Nephron progenitor cell (in vitro differentiated cells): ENCODE data around the gene SLC39A7.

Experiments used
- DNase-seq: peaks from one replicate; pipeline ENCODE4 v3.0.0; 2021
- H3K27ac Mint-ChIP-seq: 2 replicates; pipeline ENCODE4 v1.8.0; 2021; ENCODE audit warnings: mild to moderate bottlenecking, moderate library complexity, mixed read lengths
- H3K27me3 Mint-ChIP-seq: 2 replicates; pipeline ENCODE4 v1.8.0; 2021; ENCODE audit warnings: mild to moderate bottlenecking, low read depth, mixed read lengths; ENCODE audit not compliant: poor library complexity
- H3K36me3 Mint-ChIP-seq: 2 replicates; pipeline ENCODE4 v1.8.0; 2021; ENCODE audit warnings: low read depth, mixed read lengths
- H3K4me1 Mint-ChIP-seq: 2 replicates; pipeline ENCODE4 v1.8.0; 2021; ENCODE audit warnings: mixed read lengths
- H3K4me3 Mint-ChIP-seq: 2 replicates; pipeline ENCODE4 v1.8.0; 2021; ENCODE audit warnings: mild to moderate bottlenecking, moderate library complexity, mixed read lengths
- H3K9me3 Mint-ChIP-seq: 2 replicates; pipeline ENCODE4 v1.8.0; 2021; ENCODE audit warnings: mild to moderate bottlenecking, moderate library complexity, mixed read lengths
- TF ChIP-seq, protein P1 (sequence below): fragments of 200-600 bp; sonication (generic); IDR thresholded peaks from 2 replicates; pipeline ENCODE4 v1.5.0; 2021; ENCODE audit warnings: antibody characterized with exemption

The SLC39A7 gene

DNA sequence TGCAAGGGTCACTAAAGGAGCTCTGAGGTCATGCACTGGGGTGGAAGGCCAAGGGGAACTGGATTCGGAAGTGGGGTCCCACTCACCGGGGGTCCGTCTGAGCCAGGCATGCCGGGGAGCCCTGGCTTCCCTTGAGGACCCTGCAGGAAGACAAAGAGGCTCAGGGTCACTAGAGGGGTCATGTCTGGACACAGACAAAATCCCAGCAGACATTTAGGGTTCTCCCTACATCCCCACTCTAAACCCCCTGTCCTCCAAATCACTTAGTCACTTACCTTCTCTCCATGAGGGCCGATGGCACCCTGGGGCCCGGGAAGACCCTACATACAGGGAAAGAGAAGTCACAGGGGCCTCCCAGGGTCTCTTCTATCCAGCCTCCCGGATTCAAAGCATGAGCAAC, 23.8 kb upstream of the SLC39A7 start:
- Mint-ChIP-seq H3K27ac (no peak overlapping the region), H3K36me3 (no peaks in the 10 kb centered on the region), H3K27me3 (peaks cover 65% of the 10 kb centered on the region)

DNA sequence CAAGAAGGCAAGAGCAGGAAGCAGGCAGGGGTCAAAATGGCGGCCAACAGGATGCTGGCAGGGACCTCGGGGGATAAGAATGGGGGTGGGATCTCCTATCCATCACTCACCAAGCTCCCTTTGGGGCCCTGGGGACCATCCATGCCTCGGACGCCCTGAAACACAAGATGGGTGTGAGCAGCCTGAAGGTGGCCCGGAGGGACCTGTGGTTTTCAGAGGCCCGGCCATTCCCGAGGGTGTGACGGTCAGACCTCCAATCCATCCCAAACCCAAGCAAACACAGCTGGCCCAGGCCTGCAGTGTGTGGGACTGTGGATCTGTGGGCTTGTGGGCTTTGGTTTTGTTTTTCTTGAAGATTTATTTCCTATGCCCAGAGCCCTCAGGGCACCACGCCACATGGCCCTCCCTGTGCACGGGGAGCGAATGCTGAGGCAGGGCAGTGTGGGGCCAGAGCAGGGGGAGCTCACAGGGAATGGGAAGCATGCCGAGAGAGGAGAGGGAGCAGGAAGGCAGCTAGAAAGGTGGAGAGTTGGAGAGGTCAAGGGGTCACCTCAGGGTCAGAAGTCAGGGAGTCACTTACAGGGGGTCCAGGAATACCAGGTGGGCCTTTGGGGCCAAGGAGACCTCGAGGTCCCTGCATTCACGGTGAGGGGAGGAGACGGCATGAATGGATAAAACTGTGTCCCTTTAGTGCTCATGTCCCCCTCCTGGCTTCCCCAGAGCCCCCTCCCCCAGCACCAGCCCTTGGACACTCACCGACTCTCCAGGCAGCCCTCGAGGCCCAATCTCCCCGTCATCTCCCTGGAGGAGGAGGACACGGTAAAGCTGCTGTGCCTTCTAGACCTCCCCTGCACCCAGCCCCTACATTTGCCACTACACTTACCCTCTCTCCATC, 22.9 kb upstream of the SLC39A7 start:
- Mint-ChIP-seq H3K9me3 (no peaks in the 10 kb centered on the region), H3K27me3 (peaks cover 63% of the 10 kb centered on the region), H3K4me3 (peak overlapping the region; percentile 66), H3K27ac (peak overlapping the region; percentile 88), H3K36me3 (no peaks in the 10 kb centered on the region), H3K4me1 (peaks cover 43% of the 10 kb centered on the region)
- no peak for DNase-seq
- TF ChIP-seq, protein P1, sequence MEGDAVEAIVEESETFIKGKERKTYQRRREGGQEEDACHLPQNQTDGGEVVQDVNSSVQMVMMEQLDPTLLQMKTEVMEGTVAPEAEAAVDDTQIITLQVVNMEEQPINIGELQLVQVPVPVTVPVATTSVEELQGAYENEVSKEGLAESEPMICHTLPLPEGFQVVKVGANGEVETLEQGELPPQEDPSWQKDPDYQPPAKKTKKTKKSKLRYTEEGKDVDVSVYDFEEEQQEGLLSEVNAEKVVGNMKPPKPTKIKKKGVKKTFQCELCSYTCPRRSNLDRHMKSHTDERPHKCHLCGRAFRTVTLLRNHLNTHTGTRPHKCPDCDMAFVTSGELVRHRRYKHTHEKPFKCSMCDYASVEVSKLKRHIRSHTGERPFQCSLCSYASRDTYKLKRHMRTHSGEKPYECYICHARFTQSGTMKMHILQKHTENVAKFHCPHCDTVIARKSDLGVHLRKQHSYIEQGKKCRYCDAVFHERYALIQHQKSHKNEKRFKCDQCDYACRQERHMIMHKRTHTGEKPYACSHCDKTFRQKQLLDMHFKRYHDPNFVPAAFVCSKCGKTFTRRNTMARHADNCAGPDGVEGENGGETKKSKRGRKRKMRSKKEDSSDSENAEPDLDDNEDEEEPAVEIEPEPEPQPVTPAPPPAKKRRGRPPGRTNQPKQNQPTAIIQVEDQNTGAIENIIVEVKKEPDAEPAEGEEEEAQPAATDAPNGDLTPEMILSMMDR = no peak

More for the DNA sequence above, 23.8 kb upstream of the SLC39A7 start:
- TF ChIP-seq, protein P1 = no peak
- H3K4me1 Mint-ChIP-seq = peaks cover 48% of the 10 kb centered on the region
- DNase-seq = no peak
- H3K4me3 Mint-ChIP-seq = no peak overlapping the region
- no peaks in the 10 kb centered on the region for H3K9me3 Mint-ChIP-seq

DNA sequence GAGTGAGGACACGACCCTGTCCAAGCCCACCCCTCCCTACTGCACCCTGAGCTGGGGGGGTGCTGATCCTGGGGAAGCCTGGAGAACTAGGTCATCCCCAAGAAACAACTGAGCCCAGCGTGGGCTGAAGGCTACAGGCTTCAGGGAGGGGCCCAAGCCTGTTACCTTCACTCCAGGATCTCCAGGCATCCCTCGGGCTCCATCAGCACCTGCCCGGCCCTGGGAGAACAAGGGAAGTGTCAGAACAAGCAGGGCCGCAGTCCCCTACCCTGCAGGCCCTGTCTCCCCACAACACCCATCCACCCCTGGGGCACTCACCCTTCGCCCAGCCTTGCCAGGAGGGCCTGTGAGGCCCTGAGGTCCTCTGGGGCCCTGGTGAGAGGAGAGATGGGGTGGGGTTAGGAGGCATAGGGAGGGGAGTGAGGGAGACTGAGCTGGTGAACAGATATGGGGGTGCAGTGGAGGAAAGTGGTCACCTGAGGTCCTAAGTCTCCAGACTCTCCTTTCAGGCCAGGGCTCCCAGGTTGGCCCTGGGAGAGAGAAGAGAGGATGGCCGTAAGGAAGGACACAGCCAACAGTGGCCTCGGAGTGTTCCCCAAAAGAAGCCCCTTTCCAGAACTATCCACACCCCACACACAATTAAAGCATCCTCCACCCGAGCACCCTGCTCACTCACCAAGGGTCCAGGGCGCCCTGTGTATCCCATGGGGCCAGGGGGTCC, 21.8 kb upstream of the SLC39A7 start:
- DNase-seq = no peak
- Mint-ChIP-seq H3K4me3 (no peak overlapping the region), H3K27ac (no peak overlapping the region), H3K36me3 (no peaks in the 10 kb centered on the region), H3K4me1 (peaks cover 42% of the 10 kb centered on the region), H3K9me3 (peaks cover 4% of the 10 kb centered on the region), H3K27me3 (peaks cover 58% of the 10 kb centered on the region)
- TF ChIP-seq, protein P1 = no peak

DNA sequence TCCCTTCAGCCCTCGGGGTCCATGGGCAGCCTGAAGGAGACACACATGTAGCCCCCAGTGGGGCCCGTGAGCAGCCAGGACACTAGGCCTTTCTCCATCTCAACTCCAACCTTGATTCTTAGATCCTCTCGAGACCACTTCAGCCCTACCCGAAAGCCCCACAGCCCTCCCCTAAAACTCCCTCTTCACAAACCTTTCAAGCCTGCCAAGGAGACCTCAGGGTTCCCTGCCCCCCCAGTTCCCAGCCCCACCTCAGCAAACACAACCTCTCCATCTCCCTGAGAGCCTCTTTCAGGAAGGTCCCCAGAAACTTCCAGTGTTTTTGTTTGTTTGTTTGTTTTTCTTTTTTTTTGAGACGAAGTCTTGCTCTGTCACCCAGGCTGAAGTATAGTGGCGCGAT, 19.5 kb upstream of the SLC39A7 start:
- TF ChIP-seq, protein P1 = no peak

DNA sequence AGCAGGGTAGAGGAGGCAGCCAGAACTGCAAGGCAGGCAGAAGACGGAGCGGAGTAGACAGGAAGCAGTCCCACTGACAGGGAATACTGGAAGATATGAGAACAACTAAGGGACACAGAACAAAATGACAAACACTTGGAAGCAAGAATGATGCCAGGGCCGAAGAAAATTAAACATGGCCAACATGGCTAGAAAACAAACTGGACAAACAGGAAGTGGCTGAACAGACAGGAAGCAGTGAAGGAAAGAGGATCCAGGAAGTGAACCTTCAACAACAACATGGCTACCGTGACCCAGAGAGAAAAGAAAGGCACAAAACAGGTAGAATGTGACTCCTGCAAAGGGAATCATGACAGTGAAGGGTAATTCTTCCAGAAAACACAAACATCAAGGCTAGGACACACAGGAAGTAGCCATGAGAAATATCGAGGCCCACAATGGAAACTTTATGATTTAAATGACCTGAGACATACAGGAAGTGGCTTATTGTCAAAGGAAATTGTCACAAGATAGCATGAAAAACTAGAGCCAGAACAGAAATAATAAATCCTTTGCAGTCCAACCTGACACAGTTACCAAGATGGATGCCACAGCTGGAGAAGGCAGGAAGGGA, 17.5 kb upstream of the SLC39A7 start:
- Mint-ChIP-seq H3K27ac (no peak overlapping the region), H3K27me3 (peaks cover 70% of the 10 kb centered on the region), H3K4me3 (no peak overlapping the region), H3K36me3 (no peaks in the 10 kb centered on the region), H3K9me3 (peaks cover 4% of the 10 kb centered on the region), H3K4me1 (peaks cover 24% of the 10 kb centered on the region)
- TF ChIP-seq, protein P1 = no peak
- DNase-seq = no peak

More for the DNA sequence above, 19.5 kb upstream of the SLC39A7 start:
- peaks cover 4% of the 10 kb centered on the region for H3K9me3 Mint-ChIP-seq
- peaks cover 43% of the 10 kb centered on the region for H3K4me1 Mint-ChIP-seq
- H3K27ac Mint-ChIP-seq = no peak overlapping the region
- H3K4me3 Mint-ChIP-seq = no peak overlapping the region
- no peak for DNase-seq
- H3K27me3 Mint-ChIP-seq = peaks cover 59% of the 10 kb centered on the region
- no peaks in the 10 kb centered on the region for H3K36me3 Mint-ChIP-seq
